Measurements from ENCODE around the gene SPRN.
"Not testable (repeated sequence)": the region's sequence is repeated elsewhere in the genome, so short reads cannot be mapped to it uniquely, and the experiment has no call there.

Gene SPRN

DNA sequence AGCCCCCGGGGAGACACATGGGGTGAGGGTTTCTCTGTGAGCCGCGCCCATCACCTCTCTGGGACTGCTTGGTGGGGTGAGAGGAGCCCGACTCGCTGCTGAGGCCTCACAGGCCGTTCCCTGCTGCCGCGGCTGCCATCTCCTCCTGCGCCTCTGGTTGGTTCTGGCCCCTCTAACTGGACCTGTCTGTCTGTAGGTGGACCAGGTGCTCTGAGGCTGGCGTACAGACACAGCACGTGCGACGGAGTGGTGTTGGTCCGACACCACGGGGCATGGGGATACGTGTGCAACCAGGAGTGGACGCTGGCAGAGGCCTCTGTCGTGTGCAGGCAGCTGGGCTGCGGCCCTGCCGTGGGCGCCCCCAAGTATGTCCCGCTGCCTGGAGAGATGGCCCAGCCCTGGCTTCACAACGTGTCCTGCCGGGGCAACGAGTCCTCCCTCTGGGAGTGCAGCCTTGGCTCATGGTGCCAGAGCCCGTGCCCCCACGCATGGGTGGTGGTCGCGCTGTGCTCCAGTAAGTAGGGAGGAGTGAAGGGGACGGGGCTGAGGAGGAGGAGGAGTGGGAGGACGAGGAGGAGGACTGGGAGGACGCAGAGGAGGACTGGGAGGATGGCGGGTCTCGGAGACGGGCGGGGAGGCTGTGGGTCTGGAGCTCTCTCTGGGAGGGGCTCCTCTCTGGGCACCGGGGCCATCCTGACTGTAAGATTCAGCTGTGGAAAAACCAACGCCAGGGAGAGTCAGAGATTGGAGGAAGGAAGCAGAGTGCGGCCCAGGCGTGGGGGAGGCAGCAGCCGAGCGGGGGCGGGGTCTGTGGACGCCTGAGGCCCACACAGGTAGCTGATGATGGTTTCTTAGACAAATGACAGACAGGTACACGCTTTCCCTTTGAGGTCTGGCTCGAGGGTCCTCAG lies 31.9 kb upstream of the SPRN start:
- no peak for DNase-seq

DNA sequence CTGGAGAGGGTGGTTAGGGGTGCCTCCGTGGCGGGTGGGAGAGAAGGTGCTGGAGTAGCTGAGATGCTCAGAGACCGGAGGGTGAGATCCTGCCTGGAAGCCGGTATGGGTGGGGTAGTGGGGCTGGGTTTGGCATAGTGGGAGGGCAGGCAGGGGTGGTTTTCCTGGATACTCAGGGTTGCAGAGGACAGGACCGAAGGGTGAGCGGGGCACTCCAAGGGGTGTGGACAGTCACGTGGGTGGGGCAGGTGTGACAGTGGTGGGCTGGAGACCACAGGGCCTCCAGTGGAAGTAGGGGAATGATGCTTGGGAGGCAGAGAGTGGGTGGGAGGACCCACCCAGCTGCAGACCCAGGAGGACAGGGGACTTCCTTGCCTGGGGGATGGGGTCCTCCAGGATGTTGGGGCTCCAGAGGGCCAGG lies 31.2 kb upstream of the SPRN start:
- no peak for DNase-seq

DNA sequence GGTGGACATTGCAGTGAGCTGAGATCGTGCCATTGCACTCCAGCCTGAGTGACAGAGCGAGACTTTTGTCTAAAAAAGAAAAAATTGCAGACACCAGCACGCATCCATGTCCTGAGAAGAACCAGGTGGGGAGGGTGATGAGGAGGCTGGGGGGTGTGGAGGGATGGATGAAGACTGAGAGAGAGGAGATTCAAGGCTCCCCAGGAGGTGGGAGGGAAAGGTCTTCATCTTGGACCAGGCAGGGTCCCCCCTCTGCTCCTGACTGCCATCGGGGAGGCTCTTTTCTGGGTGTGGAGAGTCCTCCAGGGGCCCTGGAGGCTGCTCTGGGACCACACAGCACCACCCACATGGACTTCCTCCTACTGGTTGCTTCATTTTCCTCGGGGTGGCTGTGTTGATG lies 30.8 kb upstream of the SPRN start:
- DNase-seq: no peak

DNA sequence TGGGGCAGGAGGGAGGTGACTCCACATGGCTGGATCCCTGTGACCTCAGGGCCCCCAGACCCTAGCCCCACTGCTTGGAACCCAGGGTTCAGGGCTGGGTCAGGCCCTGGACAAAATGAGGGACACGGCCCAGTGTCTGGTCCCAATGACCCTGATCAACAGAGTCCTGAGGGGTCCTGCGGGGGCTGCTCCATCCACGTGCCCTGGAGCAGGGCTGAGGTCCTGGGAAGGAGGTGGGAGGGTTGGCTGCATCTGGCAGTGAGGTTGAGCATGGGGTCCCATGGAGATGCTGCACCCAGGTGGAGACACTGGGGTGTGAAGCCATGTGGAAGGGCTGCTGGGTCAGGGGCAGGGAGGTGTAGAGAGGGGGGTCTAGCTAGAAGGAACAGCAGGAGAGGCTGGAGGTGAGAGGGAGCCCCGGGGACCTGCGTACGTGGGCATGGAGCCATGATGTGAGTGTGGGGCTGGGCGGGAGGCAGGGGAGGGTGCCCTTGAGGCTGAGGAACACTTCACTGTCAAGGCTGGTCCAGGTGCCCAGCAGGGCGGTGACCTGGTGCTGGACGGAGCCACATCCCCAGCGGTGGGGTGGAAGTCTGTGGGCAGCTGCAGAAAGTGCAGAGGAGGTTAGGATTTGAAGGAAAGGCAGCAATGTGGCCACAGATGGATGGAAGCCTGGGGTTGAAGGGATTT lies 29.9 kb upstream of the SPRN start:
- DNase-seq: no peak

DNA sequence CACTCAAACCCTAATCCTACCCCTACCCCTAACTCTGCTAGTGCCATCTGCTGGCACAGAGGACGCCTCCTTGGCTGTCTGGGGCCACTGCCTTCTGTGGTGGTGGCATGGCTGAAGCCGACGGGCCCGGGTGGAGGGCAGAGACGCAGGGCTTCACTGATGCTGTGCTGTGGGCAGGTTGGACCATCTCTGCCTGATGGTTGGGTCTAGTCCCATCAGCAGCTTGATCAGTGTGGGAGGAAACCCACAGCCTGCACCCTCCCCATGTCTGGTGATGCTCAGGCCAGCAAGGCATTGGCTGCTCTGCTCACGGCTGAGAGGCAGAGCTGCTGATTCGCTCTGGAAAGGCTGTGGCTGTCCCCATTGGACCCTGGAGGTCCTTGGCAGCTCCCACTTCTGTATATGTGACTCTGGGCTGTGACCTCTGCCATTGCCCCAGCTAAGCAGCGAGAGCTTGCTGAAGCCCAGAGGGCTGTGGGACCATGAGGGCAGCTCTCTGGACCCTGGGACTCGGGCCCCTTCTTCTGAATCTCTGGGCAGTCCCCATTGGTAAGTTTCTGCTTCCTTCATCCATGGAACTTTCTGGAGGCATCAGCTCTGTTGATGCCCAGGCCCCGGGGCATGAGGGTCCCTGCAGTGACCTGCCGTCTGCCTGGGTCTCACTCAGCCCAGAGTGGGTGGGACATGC lies 29.2 kb upstream of the SPRN start, which contains the start of gene SCART1:
Gene SCART1, plus strand, starts transcription at position 430 of the 688 bp plus-strand sequence. Its CDS starts 53 bp downstream, at position 483.
- DNase-seq: no peak

DNA sequence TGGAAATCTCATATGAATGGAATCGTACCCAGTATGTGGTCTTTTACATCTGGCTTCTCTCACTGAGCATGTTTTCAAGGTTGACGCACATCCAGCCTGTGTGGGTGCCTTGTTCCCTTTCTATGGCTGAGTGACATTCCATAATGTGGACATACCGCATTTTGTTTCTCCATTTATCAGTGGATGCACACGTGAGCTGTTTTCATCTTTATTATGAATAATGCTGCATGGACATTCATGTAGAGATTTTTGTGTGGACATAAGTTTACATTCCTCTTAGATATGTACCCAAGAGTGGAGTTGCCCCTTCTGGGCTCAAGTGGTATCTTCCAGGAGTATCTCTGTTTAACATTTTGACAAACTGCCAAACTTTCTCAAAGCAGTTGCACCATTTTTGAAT lies 28.0 kb upstream of the SPRN start:
- DNase-seq: no peak

DNA sequence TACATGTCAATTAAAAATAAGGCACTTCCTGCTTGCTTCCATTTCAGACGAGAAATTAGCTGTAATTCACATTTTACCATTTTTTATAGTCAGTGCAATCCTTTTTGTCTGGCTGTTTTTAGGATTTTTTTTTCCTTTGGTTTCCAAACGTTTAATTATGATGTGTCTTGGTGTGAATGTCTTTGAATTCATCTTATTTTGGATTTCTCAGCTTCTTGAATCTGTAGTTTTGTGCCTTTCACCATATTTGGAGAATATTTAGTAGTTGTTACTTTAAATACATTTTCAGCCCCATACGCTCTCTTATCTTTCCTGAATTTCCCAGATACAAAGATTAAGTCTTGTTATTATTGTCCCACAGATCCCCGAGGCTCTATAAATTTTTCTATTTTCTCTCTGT lies 26.9 kb upstream of the SPRN start:
- no peak for DNase-seq

DNA sequence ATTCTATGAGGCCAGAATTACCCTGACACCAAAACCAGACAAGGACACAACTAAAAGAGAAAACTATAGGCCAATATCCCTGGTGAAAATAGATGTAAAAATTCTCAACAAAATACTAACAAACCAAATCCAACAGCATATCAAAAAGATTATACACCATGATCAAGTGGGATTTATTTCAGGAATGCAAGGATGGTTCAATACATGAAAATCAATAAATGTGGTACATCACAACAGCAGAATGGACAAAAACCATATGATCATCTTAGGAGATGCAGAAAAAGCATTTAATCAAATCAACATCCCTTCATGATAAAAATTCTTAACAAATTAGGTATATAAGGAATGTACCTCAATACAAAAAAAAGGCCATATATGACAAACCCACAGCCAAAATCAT lies 23.7 kb upstream of the SPRN start:
- DNase-seq: no peak

DNA sequence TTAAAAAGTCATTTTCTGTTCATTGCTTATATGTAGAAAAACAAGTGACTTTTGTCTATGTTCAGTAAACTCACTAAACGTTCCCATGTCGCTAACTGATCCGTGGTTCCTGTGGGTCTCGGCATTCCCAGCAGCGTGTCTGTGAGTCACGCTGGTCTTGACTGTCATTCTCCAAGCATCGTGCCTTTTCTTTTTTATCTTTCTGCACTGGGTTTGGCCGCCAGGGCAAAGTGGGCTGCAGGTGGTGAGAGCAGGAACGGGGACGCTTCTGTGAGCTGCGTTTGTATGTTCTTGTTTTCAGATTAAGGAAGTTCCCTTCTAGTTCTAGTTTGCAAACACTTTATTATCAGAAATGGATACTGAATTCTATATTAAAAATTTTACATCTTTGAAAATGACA lies 22.6 kb upstream of the SPRN start:
- DNase-seq: no peak

DNA sequence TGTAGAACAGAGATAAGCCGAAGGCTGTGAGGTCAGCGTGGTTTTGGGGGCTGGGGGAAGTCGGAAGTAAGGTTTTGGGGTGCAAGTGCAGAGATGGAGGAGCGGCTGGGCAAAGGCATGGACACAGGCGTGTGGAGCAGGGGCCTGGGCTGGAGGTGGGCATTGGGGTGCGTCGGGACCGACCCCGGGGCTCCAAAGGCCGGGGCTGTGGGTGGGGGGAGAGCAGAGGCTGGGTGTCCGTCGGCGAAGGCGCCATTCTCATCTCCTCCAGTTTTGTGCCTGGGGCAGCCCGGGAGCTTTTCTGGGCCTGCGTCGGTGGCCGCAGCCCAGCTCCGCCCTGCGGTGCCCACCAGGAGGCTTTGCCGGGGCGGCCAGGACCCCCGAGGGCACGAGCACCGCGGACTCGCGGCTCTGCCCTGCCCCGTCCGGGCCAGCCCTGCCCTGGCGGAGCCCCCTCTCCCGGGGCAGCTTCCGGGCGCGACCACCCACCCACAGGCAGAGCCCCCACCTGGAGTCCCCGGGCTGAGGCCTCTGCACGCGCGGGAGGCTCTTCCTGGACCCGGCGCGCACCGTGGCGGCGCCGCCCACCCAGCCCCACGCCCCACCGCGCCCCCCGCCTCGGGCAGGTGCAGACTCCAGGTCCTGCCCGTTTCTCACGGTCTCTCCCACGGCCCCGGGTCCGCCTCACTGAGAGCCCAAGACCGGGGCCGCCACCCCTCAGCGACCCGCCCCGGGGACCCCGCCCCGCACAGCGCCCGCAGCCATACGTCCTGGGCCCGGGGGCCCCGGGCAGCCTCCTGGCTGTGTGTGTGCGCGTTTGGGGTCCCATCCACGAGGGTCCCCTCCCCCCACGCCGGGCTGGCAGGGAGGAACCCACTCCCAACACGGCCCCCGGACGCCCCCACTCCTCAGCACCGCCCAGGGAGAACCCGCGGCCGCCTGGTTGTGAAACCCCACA lies 21.6 kb upstream of the SPRN start:
- no peak for DNase-seq

DNA sequence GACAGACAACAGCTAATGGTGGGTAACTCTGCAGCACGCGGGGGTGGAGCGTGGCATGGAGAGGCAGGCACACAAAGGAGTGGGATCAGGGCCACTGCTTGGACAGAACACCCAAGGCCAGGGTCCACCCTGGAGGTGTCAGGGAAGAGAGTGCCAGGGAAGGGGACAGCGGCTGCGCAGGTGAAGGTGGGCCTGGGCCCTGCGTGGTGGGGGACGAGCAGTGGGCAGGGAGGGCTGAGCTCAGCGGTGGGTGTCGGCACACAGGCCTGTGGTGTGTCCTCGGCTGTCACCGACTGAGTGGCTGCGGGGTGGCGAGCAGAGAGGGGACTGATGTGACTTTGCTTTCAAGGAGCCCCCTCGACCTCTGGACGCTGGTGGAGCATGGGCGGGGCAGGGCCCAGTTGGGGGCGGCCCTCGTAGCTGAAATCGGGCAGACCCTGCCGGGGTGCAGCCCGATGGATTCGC lies 20.9 kb upstream of the SPRN start:
- no peak for DNase-seq

DNA sequence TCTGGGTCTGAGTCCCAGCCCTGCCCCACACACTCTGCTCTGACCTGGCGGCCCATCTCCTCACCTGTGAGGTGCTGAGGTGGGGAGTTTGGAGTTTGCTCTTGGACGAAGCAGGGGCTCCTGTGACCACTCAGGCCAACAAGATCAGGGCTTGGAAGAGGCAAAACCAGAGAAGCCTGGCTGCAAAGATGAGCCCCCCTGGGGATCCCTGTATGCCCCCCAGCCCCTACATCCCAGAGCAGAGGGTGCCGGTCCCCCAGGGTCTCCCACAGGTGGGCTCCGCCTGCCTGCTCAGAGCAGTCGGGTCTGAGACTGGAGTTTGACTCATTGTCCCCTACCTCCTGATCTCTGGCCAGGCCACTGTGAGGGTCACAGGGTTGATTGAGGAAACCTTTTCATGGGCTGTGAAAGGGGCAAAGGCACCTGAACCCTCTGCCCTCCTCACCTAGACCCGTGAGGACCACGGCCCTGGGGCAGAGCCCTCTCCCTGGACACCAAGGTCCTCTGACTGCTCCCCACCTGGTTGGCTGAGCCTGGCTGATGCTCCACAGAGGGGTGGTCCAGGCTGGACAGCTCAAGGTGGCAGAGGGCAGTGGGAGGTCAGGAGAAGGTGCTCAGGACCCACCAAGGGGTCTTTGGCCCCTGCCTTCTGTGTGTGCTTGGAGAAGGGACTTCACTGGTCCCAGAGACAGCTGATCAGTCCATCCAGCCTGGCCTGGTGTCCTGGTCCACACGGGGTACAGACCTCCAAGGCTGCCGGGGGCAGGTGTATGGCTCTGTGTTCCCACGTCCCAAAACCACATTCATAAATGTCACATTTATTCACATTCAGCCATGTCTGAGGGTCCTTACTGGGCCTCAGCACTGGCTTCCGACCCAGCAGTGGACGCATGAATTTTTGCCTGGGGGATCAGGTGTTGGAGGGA lies 20.2 kb upstream of the SPRN start:
- no peak for DNase-seq

DNA sequence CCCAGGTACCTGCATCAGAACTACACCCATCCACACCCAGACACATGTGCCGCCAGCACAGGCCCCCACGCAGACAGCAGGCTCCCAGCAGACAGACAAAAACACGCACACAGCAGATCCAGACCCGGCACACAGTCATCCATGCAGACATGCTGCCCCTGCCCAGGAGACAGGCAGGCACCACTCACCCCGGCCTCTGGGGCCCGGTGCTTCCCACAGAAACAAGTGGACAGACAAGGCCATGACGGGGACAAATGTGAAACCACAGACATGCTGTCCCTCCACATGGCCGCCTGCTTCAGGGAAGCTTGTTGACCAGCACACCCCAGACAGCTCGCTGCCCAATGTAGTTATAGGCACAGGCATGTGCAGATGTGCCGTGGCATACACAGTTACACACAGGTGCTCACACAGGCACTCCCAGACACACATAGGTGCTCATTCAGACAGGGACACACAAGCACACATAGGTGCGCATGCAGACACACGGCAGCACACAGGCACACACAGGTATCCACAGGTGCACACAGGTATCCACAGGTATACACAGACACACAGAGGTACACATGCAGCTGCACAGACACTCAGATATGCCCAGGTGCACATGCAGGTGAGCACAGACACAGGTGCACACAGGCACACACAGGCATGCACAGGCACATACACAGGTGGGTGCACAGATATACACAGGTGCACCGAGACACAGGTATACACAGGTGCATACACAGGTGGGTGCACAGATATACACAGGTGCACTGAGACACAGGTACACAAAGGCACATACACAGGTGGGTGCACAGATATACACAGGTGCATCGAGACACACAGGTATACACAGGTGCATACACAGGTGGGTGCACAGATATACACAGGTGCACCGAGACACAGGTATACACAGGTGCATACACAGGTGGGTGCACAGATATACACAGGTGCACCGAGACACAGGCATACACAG lies 18.8 kb upstream of the SPRN start:
- no peak for DNase-seq

DNA sequence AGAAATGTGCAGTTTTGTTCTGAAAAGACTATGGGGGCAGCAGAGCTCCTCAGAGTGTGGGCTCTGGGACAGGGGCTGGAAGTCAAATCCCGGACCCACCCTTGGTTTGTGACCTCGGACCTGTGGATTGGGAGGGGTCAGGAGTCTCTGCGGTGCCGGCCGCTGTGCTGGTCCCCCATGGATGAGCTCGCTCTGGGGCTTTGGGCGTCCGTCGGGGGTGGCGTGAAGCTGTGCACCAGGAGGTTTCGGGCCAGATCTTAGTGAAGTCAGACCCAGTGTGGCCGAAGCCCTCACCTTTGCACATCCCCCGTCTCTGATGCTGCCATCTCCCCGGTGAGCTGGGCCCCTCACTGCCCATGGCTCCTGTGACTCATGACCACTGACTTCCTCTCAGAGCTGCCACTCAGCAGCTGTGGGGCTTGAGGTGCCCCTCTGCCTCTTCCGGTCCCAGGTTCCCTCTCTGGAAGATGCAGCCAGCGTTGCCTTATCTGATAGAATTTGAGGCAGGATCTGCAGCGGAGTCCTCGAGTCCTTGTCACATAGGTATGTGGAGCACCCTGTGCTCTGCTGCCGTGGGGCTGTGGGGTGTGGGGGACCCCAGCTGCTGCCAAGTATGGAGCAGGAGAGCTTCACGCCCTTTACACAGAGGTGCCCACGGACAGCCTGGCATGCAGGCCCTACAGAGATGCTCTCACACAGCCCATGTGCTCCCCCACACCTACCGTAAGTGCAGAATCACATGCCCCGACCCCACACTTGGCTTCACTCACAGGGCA lies 18.0 kb upstream of the SPRN start:
- DNase-seq: no peak

DNA sequence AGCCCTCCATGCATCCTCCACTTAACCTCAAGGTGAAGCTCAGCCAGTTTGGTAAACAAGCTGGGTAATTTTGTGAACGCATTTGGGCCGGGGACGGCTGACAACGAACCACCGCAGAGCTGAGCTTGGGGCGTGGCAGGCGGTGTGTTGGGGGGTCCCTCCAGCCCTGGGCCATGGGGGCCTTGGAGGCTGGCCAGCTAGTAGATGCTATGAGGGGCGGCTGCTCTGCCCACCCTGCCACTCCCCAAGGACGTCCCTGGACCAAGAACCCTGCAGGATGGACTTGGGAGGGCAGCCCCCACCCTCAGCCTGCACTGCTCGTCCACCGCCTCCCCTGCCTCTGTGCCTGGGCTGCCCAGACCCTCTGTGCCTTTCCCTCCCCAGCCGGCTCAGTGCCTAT lies 17.4 kb upstream of the SPRN start:
- no peak for DNase-seq

DNA sequence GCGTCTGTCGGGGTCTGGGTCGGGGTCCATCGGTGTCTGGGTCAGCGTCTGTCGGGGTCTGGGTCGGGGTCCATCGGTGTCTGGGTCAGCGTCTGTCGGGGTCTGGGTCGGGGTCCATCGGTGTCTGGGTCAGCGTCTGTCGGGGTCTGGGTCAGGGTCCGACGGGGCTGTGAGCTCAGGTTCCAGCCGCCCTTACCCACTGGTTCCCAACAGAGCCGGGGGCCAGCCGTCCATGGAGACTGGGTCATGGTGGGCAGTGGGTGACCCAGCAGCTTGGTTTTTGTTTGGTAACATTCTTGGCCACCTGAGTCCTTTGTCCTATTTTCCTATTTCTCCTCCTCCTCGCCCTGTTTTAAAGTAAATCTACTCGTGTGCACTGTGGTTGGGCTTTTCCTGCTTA lies 16.9 kb upstream of the SPRN start:
- not testable (repeated sequence) for DNase-seq

DNA sequence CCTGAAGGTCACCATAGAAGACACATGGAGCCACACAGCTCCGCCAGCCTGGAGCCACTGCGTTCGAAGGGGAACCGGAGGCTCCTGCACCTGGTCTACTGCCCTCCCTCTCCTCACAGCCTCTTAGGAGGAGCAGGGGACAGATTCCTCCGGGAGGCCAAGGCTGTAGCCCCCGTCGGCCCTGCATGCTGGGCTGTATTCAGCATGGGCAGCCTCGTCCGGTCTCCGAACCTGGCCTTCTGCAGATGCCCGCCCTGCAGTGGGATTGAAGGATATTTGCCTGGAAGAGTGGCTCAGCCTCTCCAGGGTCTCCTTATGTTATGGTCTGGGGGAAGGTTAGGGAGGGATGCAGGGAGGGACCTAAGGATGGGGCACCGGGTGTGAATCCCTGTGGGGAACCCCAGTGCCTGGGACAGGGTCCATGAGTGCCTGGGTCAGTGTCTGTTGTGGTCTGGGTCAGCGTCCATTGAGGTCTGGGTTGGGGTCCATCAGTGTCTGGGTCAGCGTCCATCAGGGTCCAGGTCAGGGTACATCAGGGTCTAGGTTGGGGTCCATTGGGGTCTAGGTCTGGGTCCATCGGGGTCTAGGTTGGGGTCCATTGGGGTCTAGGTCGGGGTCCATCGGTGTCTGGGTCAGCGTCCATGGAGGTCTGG lies 16.3 kb upstream of the SPRN start:
- no peak for DNase-seq
